Endothelial cell of umbilical vein (primary cell): Measurements from ENCODE around the gene ADAM19. TPM values are rescaled to one million over a fixed set of nuclear protein-coding genes. Genes with fewer than 3 reads are reported as not detected.

Source experiments
- BruUV-seq: library from RNA; stranded (reverse); fragments of 400-500 nt; replicated peaks from 2 replicates; lab custom pipeline; 2021; lab: Mats Ljungman, UMichigan
- CTCF ChIA-PET: fragments of 300-600, 350-600 bp; sonication (Branson Sonifier 250); formaldehyde crosslinking; loops from one replicate; lab custom pipeline; 2021; ENCODE audit warnings: antibody characterized with exemption, inconsistent platforms; lab: Charles Lee
- POLR2A ChIA-PET: fragments of 300-600, 350-600 bp; sonication (Branson Sonifier 250); formaldehyde crosslinking; loops from one replicate; lab custom pipeline; 2021; ENCODE audit warnings: antibody characterized with exemption, inconsistent platforms; lab: Charles Lee
- DNase-seq: peaks from one replicate; pipeline ENCODE4 v3.0.0-alpha.2; 2011; ENCODE audit warnings: low read depth, low spot score
- FAIRE-seq: peaks from 2 replicates; lab custom pipeline; 2011; peaks lifted over from hg19 to GRCh38; lab: Jason Lieb, UNC
- H2AFZ ChIP-seq: 2 replicates; pipeline ENCODE4 v1.6.0; 2012; ENCODE audit warnings: low read depth, low read length, control low read depth, inconsistent platforms
- H3K27ac ChIP-seq: 2 replicates; pipeline ENCODE4 v1.5.1; 2011; ENCODE audit warnings: low read depth, mild to moderate bottlenecking, control low read depth, low read length, moderate library complexity; ENCODE audit not compliant: insufficient read depth
- H3K27me3 ChIP-seq, 2 experiments: 2 replicates each; pipeline versions ENCODE4 v1.6.0 to v1.6.1; 2011; ENCODE audit warnings: low read length in 2 of 2, mixed read lengths in 1 of 2; ENCODE audit not compliant: control insufficient read depth in 2 of 2, insufficient read depth in 2 of 2
- H3K36me3 ChIP-seq, 2 experiments: 2 replicates in 1 of 2; 3 replicates in 1 of 2; pipeline ENCODE4 v1.5.1; 2011; ENCODE audit warnings: low read length in 2 of 2, mild to moderate bottlenecking in 1 of 2, moderate library complexity in 1 of 2; ENCODE audit not compliant: control insufficient read depth in 2 of 2, insufficient read depth in 2 of 2; ENCODE audit errors: extremely low read depth in 1 of 2
- H3K4me1 ChIP-seq: 3 replicates; pipeline ENCODE4 v1.5.1; 2011; ENCODE audit warnings: mild to moderate bottlenecking, low read length; ENCODE audit not compliant: control insufficient read depth, insufficient read depth; ENCODE audit errors: extremely low read depth
- H3K4me2 ChIP-seq: 2 replicates; pipeline ENCODE4 v1.6.1; 2011; ENCODE audit warnings: low read length, control low read depth, mixed read lengths; ENCODE audit not compliant: insufficient read depth
- H3K4me3 ChIP-seq, 3 experiments: fragments of 200-600 bp in 1 of 3; sonication (generic), shearing (Covaris generic) in 1 of 3; replicated peaks in 1 of 3; 2 replicates each; pipeline ENCODE4 v1.5.1; 2011 to 2016; ENCODE audit warnings: control low read depth in 3 of 3, low read length in 3 of 3, mild to moderate bottlenecking in 2 of 3, inconsistent platforms in 1 of 3, low read depth in 1 of 3, moderate library complexity in 1 of 3; ENCODE audit not compliant: insufficient read depth in 1 of 3
- H3K79me2 ChIP-seq: 2 replicates; pipeline ENCODE4 v1.6.0; 2012; ENCODE audit warnings: low read length, inconsistent platforms; ENCODE audit not compliant: control insufficient read depth, insufficient read depth
- H3K9ac ChIP-seq: replicated peaks from 2 replicates; pipeline ENCODE3; 2011; ENCODE audit warnings: low read length, control low read depth; ENCODE audit not compliant: insufficient read depth; ENCODE audit errors: extremely low read depth
- H3K9me1 ChIP-seq: replicated peaks from 3 replicates; pipeline ENCODE4 v1.6.0; 2011; ENCODE audit warnings: mild to moderate bottlenecking, low read length; ENCODE audit not compliant: control insufficient read depth, insufficient read depth; ENCODE audit errors: extremely low read depth
- H3K9me3 ChIP-seq: replicated peaks from 2 replicates; pipeline ENCODE4 v1.5.1; 2012; ENCODE audit warnings: low read length, inconsistent platforms; ENCODE audit not compliant: control insufficient read depth, insufficient read depth
- H4K20me1 ChIP-seq: replicated peaks from 2 replicates; pipeline ENCODE3; 2011; ENCODE audit warnings: mild to moderate bottlenecking, low read length; ENCODE audit not compliant: control insufficient read depth, insufficient read depth; ENCODE audit errors: extremely low read depth
- CTCF ChIP-seq, 2 donors: IDR thresholded peaks; 1 replicate in 1 of 2; 2 replicates in 1 of 2; pipeline ENCODE4 v1.5.1; 2011; ENCODE audit warnings: low read length in 2 of 2, mild to moderate bottlenecking in 2 of 2, moderate library complexity in 2 of 2, control low read depth in 1 of 2, inconsistent platforms in 1 of 2, low read depth in 1 of 2; ENCODE audit not compliant: insufficient read depth in 1 of 2; ENCODE audit errors: extremely low read depth in 1 of 2
- EZH2 ChIP-seq: IDR thresholded peaks from 2 replicates; pipeline ENCODE4 v1.6.1; 2012; ENCODE audit warnings: borderline replicate concordance, low read depth, mild to moderate bottlenecking, moderate library complexity, low read length, inconsistent platforms; ENCODE audit not compliant: severe bottlenecking
- FOS ChIP-seq: IDR thresholded peaks from 2 replicates; pipeline ENCODE4 v1.6.1; 2011; ENCODE audit warnings: mild to moderate bottlenecking, low read length, moderate library complexity, borderline replicate concordance; ENCODE audit not compliant: insufficient read depth
- GATA2 ChIP-seq: IDR thresholded peaks from 2 replicates; pipeline ENCODE4 v1.7.0; 2011; ENCODE audit warnings: low read depth, mild to moderate bottlenecking, moderate library complexity, mixed read lengths, low read length; ENCODE audit not compliant: insufficient read length, insufficient read depth
- JUN ChIP-seq: IDR thresholded peaks from 2 replicates; pipeline ENCODE4 v1.6.1; 2011; ENCODE audit warnings: borderline replicate concordance, low read depth; ENCODE audit not compliant: insufficient read length, insufficient read depth
- MAX ChIP-seq: IDR thresholded peaks from 2 replicates; pipeline ENCODE4 v1.6.1; 2011; ENCODE audit not compliant: insufficient read depth, insufficient read length
- MYC ChIP-seq: IDR thresholded peaks from one replicate; pipeline ENCODE4 v1.6.1; 2011; ENCODE audit warnings: mild to moderate bottlenecking, low read depth, low read length
- POLR2A ChIP-seq: IDR thresholded peaks from 2 replicates; pipeline ENCODE4 v1.6.1; 2012; ENCODE audit warnings: low read depth, mild to moderate bottlenecking, control low read depth, low read length
- POLR2AphosphoS5 ChIP-seq: IDR thresholded peaks from 2 replicates; pipeline ENCODE4 v1.6.1; 2012; ENCODE audit warnings: low read depth, mild to moderate bottlenecking, control low read depth, low read length, moderate library complexity; ENCODE audit not compliant: insufficient read depth
- dilution Hi-C: fragments of 300-500 bp; cut with MboI; formaldehyde crosslinking; loops from one replicate; pipeline ENCODE4 v1.15.0; 2019; ENCODE audit warnings: low sequenced_read_pairs; ENCODE audit not compliant: extremely low pct_ligation_motif_present
- intact Hi-C: fragments of 100-400 bp; cut with micrococcal nuclease; formaldehyde crosslinking; loops from one replicate; pipeline ENCODE4 v1.10.0; 2022
- polyA plus RNA-seq, 4 experiments: library from polyadenylated mRNA; depleted of rRNA in 3 of 4; stranded (reverse) in 3 of 4; unstranded in 1 of 4; fragments of >200 nt; gene quantifications; 2 replicates each; pipeline versions ENCODE4 v1.2.1 to v1.2.3, GENCODE V29; 2011 to 2012; ENCODE audit warnings: missing spikeins in 1 of 4
- total RNA-seq: library from RNA; stranded (reverse); gene quantifications from 2 replicates; pipeline ENCODE4 v1.2.3, GENCODE V29; 2021

ADAM19 gene
- total and polyA plus RNA-seq, 2 donors (not counting 3 experiments of a cell fraction or from before 2014, with no cell fraction given), result 10.0 to 22.6 TPM

DNA sequence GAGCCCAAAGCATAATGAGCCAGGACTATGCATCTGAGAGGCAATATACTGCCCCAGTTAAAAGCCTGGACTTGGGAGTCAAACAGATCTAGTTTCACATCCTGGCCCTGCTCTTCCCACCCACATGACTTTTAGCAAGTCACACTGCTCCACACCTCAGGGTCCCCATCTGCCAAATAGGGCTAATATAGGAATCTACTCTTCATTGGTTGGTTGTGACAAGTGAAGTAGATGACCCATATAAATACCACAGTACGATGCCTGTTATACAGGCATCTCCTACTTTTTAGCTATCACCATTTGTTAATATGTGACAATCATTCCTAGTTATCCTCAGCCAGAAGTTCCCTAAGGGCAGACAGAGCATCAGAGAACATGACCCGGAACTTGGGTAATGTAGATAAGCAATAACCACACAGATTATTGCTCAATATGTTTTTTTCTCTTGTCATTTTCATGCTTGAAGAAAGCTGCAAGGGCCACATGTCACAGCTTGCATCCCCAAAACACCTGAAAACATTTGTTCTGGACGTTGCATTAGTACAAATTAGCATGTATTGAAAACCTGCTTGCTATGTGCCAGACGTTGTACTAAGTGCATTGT lies 20.4 kb downstream of the ADAM19 start:
- dilution Hi-C loops (no loop called here), intact Hi-C loops (no loop called here)
- DNase-seq (no peak), FAIRE-seq (no peak)
- H3K9ac ChIP-seq, result no peak overlapping the region
- TF ChIP-seq EZH2 (no peak), POLR2AphosphoS5 (no peak), MYC (no peak), POLR2A (no peak), MAX (no peak), GATA2 (no peak), CTCF (IDR thresholded peaks at IDR 0.05; ENCODE audit: extremely low read depth in 1 of 2, insufficient read depth in 1 of 2, low read depth in 1 of 2, low read length in 2 of 2) (no peak), FOS (no peak), JUN (no peak)
- no peak overlapping the region for H2AFZ ChIP-seq
- H3K36me3 ChIP-seq, result no peaks in the 10 kb centered on the region
- POLR2A ChIA-PET, result no interaction called here
- CTCF ChIA-PET, result interaction anchor here (1.1 to 2.4 kb wide), 2 partner anchors 9 to 14 kb away, joined by 3 to 19 read pairs; no protein-coding TSS in a partner anchor
- H3K4me2 ChIP-seq, result no peak overlapping the region
- H3K9me1 ChIP-seq, result no peaks in the 10 kb centered on the region
- H3K27me3 ChIP-seq, result peaks cover 0 to 1% of the 10 kb centered on the region in 2 experiments
- BruUV-seq, result no TSS peak
- no peaks in the 10 kb centered on the region for H4K20me1 ChIP-seq
- H3K9me3 ChIP-seq, result no peaks in the 10 kb centered on the region
- no peaks in the 10 kb centered on the region for H3K79me2 ChIP-seq
- H3K27ac ChIP-seq, result peak overlapping the region; percentile 58
- no peak overlapping the region for H3K4me3 ChIP-seq
- peaks cover 20% of the 10 kb centered on the region for H3K4me1 ChIP-seq
